ENCODE data around the gene CHRNG.
A peak's percentile ranks its signal among the peaks of the same experiment; 100 is the strongest.

Gene CHRNG

GRCh38 chr2:232504438-232504837, 35.1 kb upstream of the CHRNG start:
- no peak overlapping the region for H3K9ac ChIP-seq (ENCODE audit: low read depth, low read length)
- TF ChIP-seq CTCF (IDR thresholded peaks at IDR 0.05; ENCODE audit: borderline replicate concordance, extremely low read depth, low read length, poor library complexity, severe bottlenecking) (no peak), EZH2 (IDR thresholded peaks at IDR 0.05; ENCODE audit: borderline replicate concordance, low read depth, low read length, severe bottlenecking) (no peak)

GRCh38 chr2:232505856-232506255, 33.6 kb upstream of the CHRNG start:
- no peaks in the 10 kb centered on the region for H3K4me1 ChIP-seq (ENCODE audit: insufficient read depth, low read length)
- TF ChIP-seq CTCF (IDR thresholded peaks at IDR 0.05; ENCODE audit: borderline replicate concordance, extremely low read depth, low read length, poor library complexity, severe bottlenecking) (no peak), EZH2 (IDR thresholded peaks at IDR 0.05; ENCODE audit: borderline replicate concordance, low read depth, low read length, severe bottlenecking) (no peak)
- no peak overlapping the region for H2AFZ ChIP-seq (ENCODE audit: low read depth, low read length)
- no peak overlapping the region for H3K4me3 ChIP-seq (ENCODE audit: low read depth in 1 of 2, low read length in 2 of 2)
- H3K4me2 ChIP-seq (ENCODE audit: insufficient read depth, low read length): no peak overlapping the region
- H3K9ac ChIP-seq (ENCODE audit: low read depth, low read length): no peak overlapping the region
- peaks cover 18% of the 10 kb centered on the region for H3K27me3 ChIP-seq (ENCODE audit: insufficient read depth, low read length, poor library complexity)
- no peaks in the 10 kb centered on the region; the same call in 1 of the 2 replicates for H4K20me1 ChIP-seq (ENCODE audit: insufficient read depth, low read length)
- no peak for DNase-seq
- H3K36me3 ChIP-seq (ENCODE audit: insufficient read depth, low read length): no peaks in the 10 kb centered on the region
- H3K27ac ChIP-seq (ENCODE audit: low read length): no peak overlapping the region
- H3K79me2 ChIP-seq (ENCODE audit: insufficient read depth, low read length): no peaks in the 10 kb centered on the region
- H3K9me3 ChIP-seq (ENCODE audit: insufficient read depth, low read length, severe bottlenecking): no peaks in the 10 kb centered on the region
- no peak for ATAC-seq (ENCODE audit: insufficient read depth, low read depth)

More at GRCh38 chr2:232504438-232504837, 35.1 kb upstream of the CHRNG start:
- Histone ChIP-seq H3K4me1 (ENCODE audit: insufficient read depth, low read length) (no peaks in the 10 kb centered on the region), H3K9me3 (ENCODE audit: insufficient read depth, low read length, severe bottlenecking) (no peaks in the 10 kb centered on the region), H3K27ac (ENCODE audit: low read length) (no peak overlapping the region), H3K36me3 (ENCODE audit: insufficient read depth, low read length) (no peaks in the 10 kb centered on the region), H3K79me2 (ENCODE audit: insufficient read depth, low read length) (no peaks in the 10 kb centered on the region), H2AFZ (ENCODE audit: low read depth, low read length) (no peak overlapping the region), H4K20me1 (ENCODE audit: insufficient read depth, low read length) (no peaks in the 10 kb centered on the region; the same call in 1 of the 2 replicates), H3K27me3 (ENCODE audit: insufficient read depth, low read length, poor library complexity) (peaks cover 18% of the 10 kb centered on the region), H3K4me3 (ENCODE audit: low read depth in 1 of 2, low read length in 2 of 2) (no peak overlapping the region), H3K4me2 (ENCODE audit: insufficient read depth, low read length) (no peak overlapping the region)
- ATAC-seq (ENCODE audit: insufficient read depth, low read depth): no peak
- DNase-seq: no peak

GRCh38 chr2:232506709-232507108, 32.8 kb upstream of the CHRNG start:
- no peak overlapping the region for H3K27ac ChIP-seq (ENCODE audit: low read length)
- ATAC-seq (ENCODE audit: insufficient read depth, low read depth): no peak
- no peak for DNase-seq
- H2AFZ ChIP-seq (ENCODE audit: low read depth, low read length): no peak overlapping the region
- H3K4me3 ChIP-seq (ENCODE audit: low read depth in 1 of 2, low read length in 2 of 2): no peak overlapping the region
- no peaks in the 10 kb centered on the region for H3K36me3 ChIP-seq (ENCODE audit: insufficient read depth, low read length)
- TF ChIP-seq EZH2 (IDR thresholded peaks at IDR 0.05; ENCODE audit: borderline replicate concordance, low read depth, low read length, severe bottlenecking) (no peak), CTCF (IDR thresholded peaks at IDR 0.05; ENCODE audit: borderline replicate concordance, extremely low read depth, low read length, poor library complexity, severe bottlenecking) (no peak)
- no peaks in the 10 kb centered on the region for H3K9me3 ChIP-seq (ENCODE audit: insufficient read depth, low read length, severe bottlenecking)
- no peaks in the 10 kb centered on the region for H3K79me2 ChIP-seq (ENCODE audit: insufficient read depth, low read length)
- no peaks in the 10 kb centered on the region for H3K4me1 ChIP-seq (ENCODE audit: insufficient read depth, low read length)
- peaks cover 18% of the 10 kb centered on the region for H3K27me3 ChIP-seq (ENCODE audit: insufficient read depth, low read length, poor library complexity)
- H3K9ac ChIP-seq (ENCODE audit: low read depth, low read length): no peak overlapping the region
- H4K20me1 ChIP-seq (ENCODE audit: insufficient read depth, low read length): no peaks in the 10 kb centered on the region; the same call in 1 of the 2 replicates
- no peak overlapping the region for H3K4me2 ChIP-seq (ENCODE audit: insufficient read depth, low read length)

GRCh38 chr2:232508251-232508650, 31.2 kb upstream of the CHRNG start:
- Histone ChIP-seq H4K20me1 (ENCODE audit: insufficient read depth, low read length) (no peaks in the 10 kb centered on the region; the same call in 1 of the 2 replicates), H3K4me3 (ENCODE audit: low read depth in 1 of 2, low read length in 2 of 2) (no peak overlapping the region), H3K9me3 (ENCODE audit: insufficient read depth, low read length, severe bottlenecking) (no peaks in the 10 kb centered on the region), H2AFZ (ENCODE audit: low read depth, low read length) (no peak overlapping the region), H3K4me1 (ENCODE audit: insufficient read depth, low read length) (no peaks in the 10 kb centered on the region), H3K36me3 (ENCODE audit: insufficient read depth, low read length) (no peaks in the 10 kb centered on the region), H3K9ac (ENCODE audit: low read depth, low read length) (no peak overlapping the region), H3K4me2 (ENCODE audit: insufficient read depth, low read length) (no peak overlapping the region), H3K27me3 (ENCODE audit: insufficient read depth, low read length, poor library complexity) (peaks cover 18% of the 10 kb centered on the region), H3K27ac (ENCODE audit: low read length) (no peak overlapping the region), H3K79me2 (ENCODE audit: insufficient read depth, low read length) (no peaks in the 10 kb centered on the region)
- ATAC-seq (ENCODE audit: insufficient read depth, low read depth) (no peak), DNase-seq (no peak)
- TF ChIP-seq CTCF (IDR thresholded peaks at IDR 0.05; ENCODE audit: borderline replicate concordance, extremely low read depth, low read length, poor library complexity, severe bottlenecking) (peak; percentile 4), EZH2 (IDR thresholded peaks at IDR 0.05; ENCODE audit: borderline replicate concordance, low read depth, low read length, severe bottlenecking) (no peak)
